VCaP (cell line): ENCODE measurements around the gene PRMT7.

Experiments used
- H3K27ac ChIP-seq: fragments of 450-650 bp; 2 replicates; pipeline ENCODE4 v1.5.1; 2017
- TF ChIP-seq, protein P1 (sequence below): fragments of 450-650 bp; conservative IDR thresholded peaks from 2 replicates; pipeline ENCODE4 v1.5.1; 2017; ENCODE audit warnings: mild to moderate bottlenecking, moderate library complexity

The PRMT7 gene

GRCh38 chr16:68290450-68290849 lies 20.4 kb upstream of the PRMT7 start:
- TF ChIP-seq, protein P1, sequence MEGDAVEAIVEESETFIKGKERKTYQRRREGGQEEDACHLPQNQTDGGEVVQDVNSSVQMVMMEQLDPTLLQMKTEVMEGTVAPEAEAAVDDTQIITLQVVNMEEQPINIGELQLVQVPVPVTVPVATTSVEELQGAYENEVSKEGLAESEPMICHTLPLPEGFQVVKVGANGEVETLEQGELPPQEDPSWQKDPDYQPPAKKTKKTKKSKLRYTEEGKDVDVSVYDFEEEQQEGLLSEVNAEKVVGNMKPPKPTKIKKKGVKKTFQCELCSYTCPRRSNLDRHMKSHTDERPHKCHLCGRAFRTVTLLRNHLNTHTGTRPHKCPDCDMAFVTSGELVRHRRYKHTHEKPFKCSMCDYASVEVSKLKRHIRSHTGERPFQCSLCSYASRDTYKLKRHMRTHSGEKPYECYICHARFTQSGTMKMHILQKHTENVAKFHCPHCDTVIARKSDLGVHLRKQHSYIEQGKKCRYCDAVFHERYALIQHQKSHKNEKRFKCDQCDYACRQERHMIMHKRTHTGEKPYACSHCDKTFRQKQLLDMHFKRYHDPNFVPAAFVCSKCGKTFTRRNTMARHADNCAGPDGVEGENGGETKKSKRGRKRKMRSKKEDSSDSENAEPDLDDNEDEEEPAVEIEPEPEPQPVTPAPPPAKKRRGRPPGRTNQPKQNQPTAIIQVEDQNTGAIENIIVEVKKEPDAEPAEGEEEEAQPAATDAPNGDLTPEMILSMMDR: no peak
- H3K27ac ChIP-seq: no peak overlapping the region

DNA sequence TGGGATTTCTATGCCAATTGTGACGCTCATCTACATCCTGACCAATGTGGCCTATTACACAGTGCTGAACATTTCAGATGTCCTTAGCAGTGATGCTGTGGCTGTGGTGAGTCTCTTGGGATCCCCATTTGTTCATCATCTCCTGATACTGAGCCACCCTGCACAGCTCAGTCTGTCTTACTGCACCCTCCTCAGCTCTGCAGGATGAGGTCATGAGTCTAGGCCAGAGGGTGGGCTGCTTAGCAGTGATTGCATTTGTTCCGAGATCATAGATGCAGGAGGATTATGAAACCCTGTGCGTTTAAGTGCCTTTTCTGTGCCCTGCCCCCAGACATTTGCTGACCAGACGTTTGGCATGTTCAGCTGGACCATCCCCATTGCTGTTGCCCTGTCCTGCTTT lies 19.6 kb upstream of the PRMT7 start:
- no peak overlapping the region for H3K27ac ChIP-seq
- TF ChIP-seq, protein P1: no peak

- no peak overlapping the region for H3K27ac ChIP-seq
- TF ChIP-seq, protein P1: no peak
Measured at GRCh38 chr16:68292425-68292824, 18.4 kb upstream of the PRMT7 start.

GRCh38 chr16:68296291-68296690 lies 14.5 kb upstream of the PRMT7 start:
- no peak overlapping the region for H3K27ac ChIP-seq
- TF ChIP-seq, protein P1: no peak

DNA sequence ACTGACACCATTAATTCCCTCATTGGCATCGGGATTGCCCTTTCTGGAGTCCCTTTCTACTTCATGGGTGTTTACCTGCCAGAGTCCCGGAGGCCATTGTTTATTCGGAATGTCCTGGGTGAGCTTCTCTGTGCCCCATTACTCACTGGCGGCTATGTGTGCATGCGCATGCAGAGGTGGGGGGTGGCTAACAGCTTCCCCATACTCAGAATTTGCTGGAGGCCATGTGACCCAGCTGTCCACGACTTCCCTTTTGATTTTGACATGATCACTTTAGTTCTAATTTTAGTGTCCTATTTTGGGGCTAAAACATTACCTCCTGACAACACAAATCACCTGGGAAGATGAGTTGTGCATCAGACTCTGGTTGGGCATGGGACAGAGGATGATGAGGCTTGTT lies 14.1 kb upstream of the PRMT7 start:
- TF ChIP-seq, protein P1: no peak
- no peak overlapping the region for H3K27ac ChIP-seq

- TF ChIP-seq, protein P1: no peak
- no peak overlapping the region for H3K27ac ChIP-seq
Measured at GRCh38 chr16:68297908-68298307, 12.9 kb upstream of the PRMT7 start.

DNA sequence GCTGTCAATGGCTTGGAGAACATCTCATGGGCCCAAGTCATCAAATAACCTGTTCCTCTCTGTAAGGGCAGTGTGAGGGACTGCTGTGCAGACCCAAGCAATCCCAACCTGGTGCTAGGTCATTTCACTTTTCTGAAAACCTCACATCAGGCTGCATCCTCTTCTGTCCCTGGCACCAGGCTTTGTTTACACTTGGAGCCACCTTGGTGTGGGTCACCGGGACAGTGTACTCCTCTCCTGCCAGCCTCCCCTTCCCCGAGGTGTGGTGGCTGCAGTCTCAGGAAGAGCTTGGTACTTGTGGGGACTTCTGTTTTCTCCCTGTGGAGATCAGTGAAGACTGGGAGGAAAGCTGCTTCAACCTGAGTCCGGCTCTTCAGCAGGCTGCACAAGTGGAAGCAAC lies 12.5 kb upstream of the PRMT7 start:
- no peak overlapping the region for H3K27ac ChIP-seq
- TF ChIP-seq, protein P1: no peak
